Right lobe of liver (tissue), 6 donors: Measurements from ENCODE around the gene SH3BP4. TPM values are rescaled to one million over a fixed set of nuclear protein-coding genes. Genes with fewer than 3 reads are reported as not detected.

Experiments
- ATAC-seq, 4 donors: fragments of 200-7000 bp; cut with Tn5 transposase; one replicate each; pipeline ENCODE4 v1.9.1; 2020; ENCODE audit warnings: mild to moderate bottlenecking in 4 of 4, moderate library complexity in 4 of 4
- DNase-seq, 3 donors: peaks; one replicate each; pipeline ENCODE4 v3.0.0-alpha.2; 2020
- H3K27ac ChIP-seq, 3 donors: fragments of 200-600 bp; one replicate each; pipeline ENCODE4 v1.8.0; 2022
- H3K27me3 ChIP-seq, 2 donors: fragments of 200-600 bp; one replicate each; pipeline ENCODE4 v1.8.0; 2022
- H3K36me3 ChIP-seq, 4 donors: fragments of 200-600 bp; sonication (generic) in 1 of 4; one replicate each; pipeline versions ENCODE4 v1.5.1 to v1.8.0; 2017 to 2022; ENCODE audit warnings: control low read depth in 1 of 4
- H3K4me1 ChIP-seq, 4 donors: fragments of 200-600 bp; sonication (generic) in 1 of 4; one replicate each; pipeline versions ENCODE4 v1.5.1 to v1.8.0; 2017 to 2022; ENCODE audit warnings: control low read depth in 1 of 4
- H3K4me3 ChIP-seq, 3 donors: fragments of 200-600 bp; one replicate each; pipeline ENCODE4 v1.8.0; 2022
- H3K9me3 ChIP-seq, 4 donors: fragments of 200-600 bp; sonication (generic) in 1 of 4; one replicate each; pipeline versions ENCODE4 v1.5.1 to v1.8.0; 2017 to 2022; ENCODE audit warnings: control low read depth in 1 of 4
- CTCF ChIP-seq, 4 donors: fragments of 200-600 bp in 3 of 4; fragments of 450-650 bp in 1 of 4; IDR thresholded peaks; one replicate each; pipeline versions ENCODE4 v1.5.1 to v1.8.0; 2016 to 2022; ENCODE audit warnings: antibody characterized with exemption in 4 of 4, mild to moderate bottlenecking in 2 of 4
- POLR2A ChIP-seq: fragments of 450-650 bp; IDR thresholded peaks from one replicate; pipeline ENCODE4 v1.6.1; 2017; ENCODE audit warnings: antibody characterized with exemption, mild to moderate bottlenecking
- WGBS: methylation state at CpG from one replicate; pipeline ENCODE4 v1.1.6; 2018; ENCODE audit warnings: low coverage, low lambda C conversion rate; ENCODE audit not compliant: insufficient coverage; ENCODE audit errors: missing lambda C conversion rate; 5-methylcytosine and 5-hydroxymethylcytosine counted together
- intact Hi-C, 2 donors: fragments of 100-400 bp; cut with DNase I; formaldehyde crosslinking; loops; one replicate each; pipeline versions ENCODE4 v1.11.2 to v1.14.1; 2022
- total RNA-seq, 6 experiments: library from RNA; depleted of rRNA in 2 of 6; stranded (reverse); fragments of >200 nt in 2 of 6; fragmentation: NEBNext Ultra II Directional in 3 of 6; extraction: Animal tissue kit (Norgen Biotek cat#: 25700) in 3 of 6; gene quantifications; one replicate each; pipeline versions ENCODE4 v1.1.0 to v1.2.4, GENCODE V29; 2016 to 2023
- donor health status: DM: no; HTN: yes; CAD: no.
- donor health status: DM: no; HTN: no; CAD: no.
- donor health status: DM: no; HTN: no; CAD: no.
- donor health status: DM: no; HTN: yes; CAD: no.
- donor health status: DM: no; HTN: yes; CAD: no.

SH3BP4 gene
- total RNA-seq, 6 experiments from 2014 or later = 18.8 to 30.4 (median 26.3) TPM

DNA sequence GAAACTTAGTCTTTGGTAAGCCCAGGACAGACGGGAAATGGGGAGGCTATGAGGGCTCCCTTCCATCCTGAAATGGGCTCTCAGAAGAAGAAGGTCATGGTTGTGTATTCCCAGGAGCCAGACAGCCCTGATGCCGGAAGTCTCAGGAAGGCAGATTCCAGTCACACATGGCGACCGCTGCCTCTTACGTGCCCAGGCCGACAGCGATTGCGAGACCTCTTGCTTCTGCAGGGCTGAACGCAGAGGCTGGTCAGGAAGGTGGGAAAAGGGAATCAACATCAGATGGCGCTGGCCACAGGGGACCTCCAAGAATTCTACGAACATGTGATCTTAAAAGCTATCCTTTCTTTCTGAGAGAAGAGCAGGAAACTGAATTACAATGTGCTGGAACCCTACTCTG lies 22.8 kb upstream of the SH3BP4 start:
- ATAC-seq = no peak
- TF ChIP-seq CTCF (IDR thresholded peaks at IDR 0.05) = no peak
- TF ChIP-seq POLR2A = no peak
- 78% methylated on average over 1 of the region's 11 CpGs for WGBS

GRCh38 chr2:234930397-234930796 lies 21.4 kb upstream of the SH3BP4 start:
- intact Hi-C loops = no loop called here
- no peaks in the 10 kb centered on the region for H3K36me3 ChIP-seq
- 57% methylated on average over 3 of the region's 4 CpGs for WGBS
- no peaks in the 10 kb centered on the region for H3K4me1 ChIP-seq
- H3K27me3 ChIP-seq = no peaks in the 10 kb centered on the region
- DNase-seq = no peak
- TF ChIP-seq CTCF (IDR thresholded peaks at IDR 0.05) = no peak
- no peak for TF ChIP-seq POLR2A
- no peak overlapping the region for H3K27ac ChIP-seq
- no peaks in the 10 kb centered on the region for H3K9me3 ChIP-seq
- H3K4me3 ChIP-seq = no peak overlapping the region
- ATAC-seq = no peak

More for the DNA sequence above, 22.8 kb upstream of the SH3BP4 start:
- intact Hi-C loops = no loop called here
- H3K4me3 ChIP-seq = no peak overlapping the region
- H3K27ac ChIP-seq = no peak overlapping the region
- H3K27me3 ChIP-seq = no peaks in the 10 kb centered on the region
- no peaks in the 10 kb centered on the region for H3K9me3 ChIP-seq
- no peaks in the 10 kb centered on the region for H3K4me1 ChIP-seq
- no peaks in the 10 kb centered on the region for H3K36me3 ChIP-seq
- no peak for DNase-seq

- 58% methylated on average over 2 of the region's 2 CpGs for WGBS
- intact Hi-C loops = no loop called here
- Histone ChIP-seq H3K9me3 (no peaks in the 10 kb centered on the region), H3K27me3 (no peaks in the 10 kb centered on the region), H3K27ac (no peak overlapping the region), H3K4me3 (no peak overlapping the region), H3K36me3 (no peaks in the 10 kb centered on the region), H3K4me1 (no peaks in the 10 kb centered on the region)
- DNase-seq (no peak), ATAC-seq (no peak)
- TF ChIP-seq POLR2A (no peak), CTCF (IDR thresholded peaks at IDR 0.05) (no peak)
Measured at GRCh38 chr2:234931371-234931770, 20.4 kb upstream of the SH3BP4 start.

DNA sequence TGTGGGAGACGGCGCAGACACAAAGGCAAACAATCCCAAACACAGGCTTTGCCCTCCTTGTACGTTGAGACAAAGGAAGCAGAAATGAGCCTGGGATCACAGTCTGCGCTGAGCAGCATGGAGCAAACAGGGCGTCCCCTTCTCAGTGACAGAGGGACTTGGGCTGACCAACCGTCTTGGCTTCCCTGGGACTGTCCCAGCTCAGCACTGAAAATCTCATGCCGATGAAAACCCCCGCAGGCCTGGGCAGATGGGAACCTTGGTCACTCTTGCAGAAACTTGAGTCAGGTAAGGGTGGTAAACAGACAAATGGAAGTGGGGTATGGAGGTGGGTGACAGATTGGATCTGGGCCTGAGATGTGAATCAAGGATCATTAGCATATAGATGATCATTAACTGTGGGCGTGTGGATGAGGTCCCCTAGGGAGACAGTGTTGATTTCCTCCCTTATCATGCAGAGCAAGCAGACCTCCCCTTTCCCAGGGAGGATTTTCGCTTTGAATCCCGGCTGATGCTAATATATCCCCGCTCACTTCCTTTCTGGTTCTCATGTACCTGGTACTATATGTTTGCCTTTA lies 19.1 kb upstream of the SH3BP4 start:
- 74% methylated on average over 7 of the region's 12 CpGs for WGBS
- no peak for TF ChIP-seq CTCF (IDR thresholded peaks at IDR 0.05)
- TF ChIP-seq POLR2A = no peak
- no peak for DNase-seq
- H3K9me3 ChIP-seq = no peaks in the 10 kb centered on the region
- H3K4me3 ChIP-seq = no peak overlapping the region
- H3K27me3 ChIP-seq = no peaks in the 10 kb centered on the region
- no peaks in the 10 kb centered on the region for H3K36me3 ChIP-seq
- H3K27ac ChIP-seq = no peak overlapping the region
- H3K4me1 ChIP-seq = no peaks in the 10 kb centered on the region
- intact Hi-C loops = no loop called here
- ATAC-seq = no peak

DNA sequence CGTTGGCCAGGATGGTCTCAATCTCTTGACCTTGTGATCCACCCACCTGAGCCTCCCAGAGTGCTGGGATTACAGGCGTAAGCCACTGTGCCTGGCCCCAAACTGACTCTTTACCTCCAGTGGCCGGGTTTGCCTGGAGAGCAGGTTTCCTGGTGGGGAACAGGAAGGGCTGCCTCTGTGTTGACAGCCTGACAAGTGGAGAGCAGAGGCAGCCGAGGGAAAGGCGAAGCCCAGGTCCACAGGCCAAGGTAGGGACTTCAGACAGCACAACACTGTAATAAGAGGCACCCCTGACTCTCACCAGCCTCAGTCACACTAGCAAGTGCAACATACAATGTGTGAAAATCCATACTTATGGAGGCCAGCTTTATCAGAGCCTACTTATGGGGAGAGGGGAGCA lies 16.5 kb upstream of the SH3BP4 start:
- no peak for TF ChIP-seq CTCF (IDR thresholded peaks at IDR 0.05)
- no peak for TF ChIP-seq POLR2A
- WGBS = 76% methylated on average over 5 of the region's 5 CpGs
- intact Hi-C loops = no loop called here
- Histone ChIP-seq H3K27ac (no peak overlapping the region), H3K36me3 (no peaks in the 10 kb centered on the region), H3K4me1 (no peaks in the 10 kb centered on the region), H3K9me3 (no peaks in the 10 kb centered on the region), H3K27me3 (no peaks in the 10 kb centered on the region), H3K4me3 (no peak overlapping the region)
- no peak for DNase-seq
- no peak for ATAC-seq
